T47D (cell line): ENCODE data around the gene C6orf62.
"Not testable (repeated sequence)": the region's sequence is repeated elsewhere in the genome, so short reads cannot be mapped to it uniquely, and the experiment has no call there.

ENCODE experiments used
- DNase-seq, 2 experiments: peaks; one replicate each; pipeline versions ENCODE4 v3.0.0 to v3.0.0-alpha.2; 2011 to 2012; ENCODE audit warnings: low read depth in 1 of 2, low spot score in 1 of 2
- JUND ChIP-seq: IDR thresholded peaks from 2 replicates; pipeline ENCODE4 v1.6.1; 2012; ENCODE audit warnings: low read depth
- in situ Hi-C: cut with HindIII; loops from 2 replicates; pipeline ENCODE4 v1.10.0; 2016; ENCODE audit warnings: low sequenced_read_pairs, low pct_unique_long_range_greater_than_20kb

C6orf62 gene

DNA sequence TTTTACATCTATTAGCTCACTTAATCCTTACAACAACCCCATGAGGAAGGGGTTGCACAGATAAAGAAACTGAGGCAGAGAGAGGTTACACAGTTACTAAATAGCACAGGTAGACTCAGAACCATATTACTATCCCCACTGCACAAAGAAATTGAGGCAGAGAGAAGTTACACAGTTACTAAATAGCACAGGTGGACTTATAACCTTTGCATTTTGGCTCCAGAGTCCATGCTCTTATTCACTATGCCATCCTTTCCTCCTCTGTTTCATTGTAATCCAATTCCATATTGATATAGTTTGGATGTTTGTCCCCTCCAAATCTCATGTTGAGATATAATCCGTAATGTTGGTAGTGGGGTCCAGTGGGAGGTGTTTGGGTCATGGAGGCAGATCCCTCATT, 55.8 kb downstream of the C6orf62 start:
- in situ Hi-C loops = no loop called here

DNA sequence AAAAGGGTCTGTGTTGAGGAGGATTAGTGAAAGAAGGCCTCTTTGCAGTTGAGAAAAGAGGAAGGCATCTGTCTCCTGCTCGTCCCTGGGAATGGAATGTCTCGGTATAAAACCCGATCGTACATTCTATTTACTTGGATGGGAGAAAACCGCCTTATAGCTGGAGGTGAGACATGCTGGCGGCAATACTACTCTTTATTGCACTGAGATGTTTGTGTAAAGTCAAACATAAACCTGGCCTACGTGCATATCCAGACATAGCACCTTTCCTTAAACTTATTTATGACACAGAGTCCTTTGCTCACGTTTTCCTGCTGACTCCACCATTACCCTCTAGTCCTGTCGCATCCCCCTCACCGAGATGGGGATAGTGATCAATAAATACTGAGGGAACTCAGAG, 56.7 kb downstream of the C6orf62 start:
- in situ Hi-C loops = no loop called here
- no peak for DNase-seq
- TF ChIP-seq JUND = no peak

More for the DNA sequence above, 55.8 kb downstream of the C6orf62 start:
- DNase-seq = no peak
- TF ChIP-seq JUND = no peak

DNA sequence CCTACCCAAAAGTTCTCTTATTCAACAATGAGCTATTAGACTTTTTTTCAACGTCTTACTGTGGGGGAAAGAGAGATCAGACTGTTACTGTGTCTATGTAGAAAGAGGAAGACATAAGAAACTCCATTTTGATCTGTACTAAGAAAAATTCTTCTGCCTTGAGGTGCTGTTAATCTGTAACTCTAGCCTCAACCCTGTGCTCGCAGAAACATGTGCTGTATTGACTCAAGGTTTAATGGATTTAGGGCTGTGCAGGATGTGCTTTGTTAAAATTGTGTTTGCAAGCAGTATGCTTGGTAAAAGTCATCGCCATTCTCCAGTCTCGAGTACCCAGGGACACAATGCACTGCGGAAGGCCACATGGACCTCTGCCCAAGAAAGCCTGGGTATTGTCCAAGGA, 57.2 kb downstream of the C6orf62 start:
- DNase-seq, in situ Hi-C loops: not testable (repeated sequence)

DNA sequence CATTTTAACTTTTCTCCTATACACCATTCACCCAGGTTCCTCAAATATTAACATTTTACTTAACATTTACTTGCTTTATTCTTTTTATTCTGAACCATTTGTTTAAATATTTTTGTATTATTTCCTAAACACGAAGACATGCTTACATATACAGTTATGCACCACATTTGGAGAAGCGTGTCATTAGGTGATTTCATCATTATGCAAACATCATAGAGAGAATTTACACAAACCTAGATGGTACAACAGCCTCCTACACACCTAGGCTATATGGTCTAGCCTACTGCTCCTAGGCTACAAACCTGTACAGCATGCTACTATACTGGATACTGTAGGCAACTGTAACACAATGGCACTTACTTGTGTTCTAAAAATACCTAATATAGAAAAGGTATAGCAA, 58.8 kb downstream of the C6orf62 start:
- TF ChIP-seq JUND = no peak
- DNase-seq = no peak
- in situ Hi-C loops = no loop called here

DNA sequence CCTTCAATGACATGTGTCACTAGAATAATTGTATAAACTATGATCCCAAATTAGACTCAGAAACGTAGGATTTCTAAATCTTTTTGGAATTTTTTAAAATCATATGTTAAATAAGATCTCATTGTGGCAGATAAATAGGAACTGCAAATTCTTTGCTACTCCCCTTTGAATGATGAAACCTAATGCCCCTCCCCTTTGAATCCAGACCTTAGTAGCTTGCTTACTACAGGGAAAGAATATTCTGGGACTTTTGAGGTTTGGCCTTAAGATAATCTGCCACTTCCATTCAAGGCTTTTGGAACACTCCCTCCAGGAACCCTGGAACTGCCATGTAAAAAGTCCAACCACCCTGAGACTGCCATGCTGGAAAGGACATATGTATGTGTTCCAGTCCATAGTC, 59.4 kb downstream of the C6orf62 start:
- no peak for TF ChIP-seq JUND
- in situ Hi-C loops = no loop called here

DNA sequence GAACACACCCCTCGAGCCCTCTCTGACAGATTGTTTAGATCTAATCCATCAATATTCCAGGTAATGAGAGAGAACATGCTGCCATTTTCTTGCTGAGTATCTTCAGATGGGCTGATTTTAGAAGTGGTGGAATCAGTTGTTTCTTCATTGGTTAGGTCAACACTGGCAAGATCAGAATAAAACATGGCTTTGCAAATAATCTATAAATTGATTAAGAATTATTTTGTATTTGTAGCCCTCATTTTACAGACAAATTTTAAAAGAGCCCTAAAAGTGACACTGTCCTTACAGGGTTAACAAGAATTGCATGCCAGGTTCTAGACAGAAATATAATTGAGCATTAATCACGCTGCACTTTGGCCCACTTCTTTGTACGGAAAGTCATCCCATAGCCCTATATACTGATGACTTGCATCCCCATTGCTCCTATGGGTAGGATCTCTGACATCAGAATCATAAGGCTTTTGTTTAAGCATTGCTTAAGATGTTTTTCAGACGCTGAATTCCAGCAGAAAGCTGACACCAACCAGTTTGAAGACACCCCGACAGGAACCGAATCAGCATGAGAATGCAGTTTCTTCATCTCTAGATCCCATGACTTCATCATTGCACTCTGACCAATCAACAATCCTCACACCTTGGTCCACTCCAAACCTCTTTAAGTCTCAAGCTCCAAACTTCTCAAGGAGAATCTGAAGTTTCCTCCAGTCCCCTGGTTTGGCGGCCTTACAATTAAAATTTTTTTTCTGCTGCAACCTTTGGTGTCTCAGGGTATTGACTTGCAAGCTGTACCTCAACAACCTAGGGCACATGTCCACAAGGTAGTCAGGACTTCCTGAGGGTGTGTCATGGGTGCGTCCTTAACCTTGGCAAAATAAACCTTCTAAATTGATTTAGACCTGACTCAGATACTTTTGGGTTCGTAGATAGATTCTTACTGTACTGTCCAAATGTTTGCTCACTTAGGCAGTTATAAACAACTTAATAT, 60.1 kb downstream of the C6orf62 start:
- no peak for TF ChIP-seq JUND
- DNase-seq = no peak
- in situ Hi-C loops = no loop called here

More for the DNA sequence above, 59.4 kb downstream of the C6orf62 start:
- no peak for DNase-seq

DNA sequence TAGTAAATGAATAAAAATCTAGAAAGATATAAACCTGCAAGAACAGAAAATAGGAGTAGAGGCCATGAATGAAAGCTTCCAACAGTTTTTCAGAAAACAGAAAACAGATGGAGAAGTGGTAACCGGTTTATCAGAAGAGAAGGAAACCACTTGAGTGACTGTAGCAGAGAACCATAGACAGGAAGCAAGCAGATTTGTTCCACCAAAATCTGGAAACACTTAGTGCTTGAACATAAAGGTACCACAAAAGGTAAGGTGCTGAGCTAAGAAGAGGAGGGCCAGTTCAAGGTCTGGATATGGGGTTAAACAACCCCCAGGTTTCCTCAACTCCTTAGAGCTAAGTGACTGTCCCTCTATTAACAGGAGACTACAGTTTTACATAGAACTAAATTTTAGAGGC, 63.7 kb downstream of the C6orf62 start:
- no peak for DNase-seq
- in situ Hi-C loops = no loop called here
- TF ChIP-seq JUND = no peak
